Right lobe of liver (tissue), 4 donors: ENCODE results near the gene STXBP6.

ENCODE experiments used
- CTCF ChIP-seq, 4 donors: fragments of 200-600 bp in 3 of 4; fragments of 450-650 bp in 1 of 4; IDR thresholded peaks; one replicate each; pipeline versions ENCODE4 v1.5.1 to v1.8.0; 2016 to 2022; ENCODE audit warnings: antibody characterized with exemption in 4 of 4, mild to moderate bottlenecking in 2 of 4
- POLR2A ChIP-seq: fragments of 450-650 bp; IDR thresholded peaks from one replicate; pipeline ENCODE4 v1.6.1; 2017; ENCODE audit warnings: antibody characterized with exemption, mild to moderate bottlenecking
- donor health status: DM: no; HTN: no; CAD: no.
- donor health status: DM: no; HTN: no; CAD: no.
- donor health status: DM: no; HTN: yes; CAD: no.

- TF ChIP-seq CTCF (IDR thresholded peaks at IDR 0.05) = no peak
- TF ChIP-seq POLR2A = no peak
Measured at GRCh38 chr14:24909523-24910302, 140.2 kb downstream of the STXBP6 start.
